GM15510 (cell line): ENCODE measurements around the gene RYR2.

ENCODE experiments used
- POLR2A ChIP-seq: IDR thresholded peaks from 3 replicates; pipeline ENCODE4 v1.6.1; 2011; ENCODE audit warnings: borderline replicate concordance; ENCODE audit not compliant: insufficient read length; ENCODE audit errors: extremely low read depth

RYR2 gene

GRCh38 chr1:237568955-237569354 lies 527.0 kb downstream of the RYR2 start:
- TF ChIP-seq POLR2A, result no peak

GRCh38 chr1:237570530-237570929 lies 528.5 kb downstream of the RYR2 start:
- TF ChIP-seq POLR2A, result no peak

- TF ChIP-seq POLR2A, result no peak
Observed at GRCh38 chr1:237574536-237574935, 532.6 kb downstream of the RYR2 start.

- no peak for TF ChIP-seq POLR2A
Observed at GRCh38 chr1:237578540-237578939, 536.6 kb downstream of the RYR2 start.

GRCh38 chr1:237580726-237581125 lies 538.7 kb downstream of the RYR2 start:
- no peak for TF ChIP-seq POLR2A

GRCh38 chr1:237583270-237583669 lies 541.3 kb downstream of the RYR2 start:
- TF ChIP-seq POLR2A, result no peak

GRCh38 chr1:237583756-237584155 lies 541.8 kb downstream of the RYR2 start:
- no peak for TF ChIP-seq POLR2A

GRCh38 chr1:237590386-237590785 lies 548.4 kb downstream of the RYR2 start:
- TF ChIP-seq POLR2A, result no peak

GRCh38 chr1:237591353-237591752 lies 549.4 kb downstream of the RYR2 start:
- TF ChIP-seq POLR2A, result no peak

- no peak for TF ChIP-seq POLR2A
Observed at GRCh38 chr1:237608433-237608832, 566.4 kb downstream of the RYR2 start.

- TF ChIP-seq POLR2A, result no peak
Observed at GRCh38 chr1:237610157-237610556, 568.2 kb downstream of the RYR2 start.

- TF ChIP-seq POLR2A, result no peak
Observed at GRCh38 chr1:237613984-237614383, 572.0 kb downstream of the RYR2 start.

GRCh38 chr1:237619553-237619952 lies 577.6 kb downstream of the RYR2 start:
- no peak for TF ChIP-seq POLR2A

GRCh38 chr1:237634922-237635321 lies 592.9 kb downstream of the RYR2 start:
- TF ChIP-seq POLR2A, result no peak

GRCh38 chr1:237638555-237638954 lies 596.6 kb downstream of the RYR2 start:
- TF ChIP-seq POLR2A, result no peak

- TF ChIP-seq POLR2A, result no peak
Observed at GRCh38 chr1:237640011-237640671, 598.2 kb downstream of the RYR2 start.

- no peak for TF ChIP-seq POLR2A
Observed at GRCh38 chr1:237640966-237641365, 599.0 kb downstream of the RYR2 start.
